Omental fat pad (tissue), 4 donors: ENCODE data around the gene DSPP. TPM values are rescaled to one million over a fixed set of nuclear protein-coding genes. Genes with fewer than 3 reads are reported as not detected.

Experiments used
- ATAC-seq: fragments of 150-250 bp; one replicate; pipeline ENCODE4 v1.9.1; 2016; ENCODE audit warnings: mild to moderate bottlenecking, moderate library complexity; ENCODE audit not compliant: low FRiP score
- DNase-seq: peaks from one replicate; pipeline ENCODE4 v3.0.0-alpha.2; 2019; ENCODE audit warnings: low spot score
- CTCF ChIP-seq, 3 donors: fragments of 450-650 bp; IDR thresholded peaks; one replicate each; pipeline ENCODE4 v1.5.1; 2016 to 2017; ENCODE audit warnings: antibody characterized with exemption in 3 of 3, mild to moderate bottlenecking in 3 of 3, moderate library complexity in 2 of 3
- total RNA-seq, 4 donors: library from RNA; depleted of rRNA; stranded (reverse); fragments of >200 nt; gene quantifications; one replicate each; pipeline ENCODE4 v1.1.0, GENCODE V29; 2016

The DSPP gene
- total RNA-seq, 4 donors from 2014 or later: not detected

GRCh38 chr4:87574996-87575395 lies 33.3 kb upstream of the DSPP start:
- ATAC-seq (no peak), DNase-seq (no peak)
- no peak for TF ChIP-seq CTCF (IDR thresholded peaks at IDR 0.05)

GRCh38 chr4:87575408-87575807 lies 32.9 kb upstream of the DSPP start:
- no peak for TF ChIP-seq CTCF (IDR thresholded peaks at IDR 0.05)
- ATAC-seq: no peak
- DNase-seq: no peak

GRCh38 chr4:87575983-87576382 lies 32.3 kb upstream of the DSPP start:
- ATAC-seq: no peak
- no peak for TF ChIP-seq CTCF (IDR thresholded peaks at IDR 0.05)
- DNase-seq: no peak

- no peak for ATAC-seq
- DNase-seq: no peak
- TF ChIP-seq CTCF (IDR thresholded peaks at IDR 0.05): no peak
These were observed 28.9 kb upstream of the DSPP start for GRCh38 chr4:87579478-87579877.

GRCh38 chr4:87580057-87580456 lies 28.3 kb upstream of the DSPP start:
- DNase-seq (no peak), ATAC-seq (no peak)
- TF ChIP-seq CTCF (IDR thresholded peaks at IDR 0.05): no peak

GRCh38 chr4:87584222-87584908 lies 24.0 kb upstream of the DSPP start:
- TF ChIP-seq CTCF (IDR thresholded peaks at IDR 0.05): no peak

GRCh38 chr4:87589531-87589930 lies 18.8 kb upstream of the DSPP start:
- no peak for DNase-seq
- TF ChIP-seq CTCF (IDR thresholded peaks at IDR 0.05): no peak

More at GRCh38 chr4:87584222-87584908, 24.0 kb upstream of the DSPP start:
- no peak for ATAC-seq
- no peak for DNase-seq

More at GRCh38 chr4:87589531-87589930, 18.8 kb upstream of the DSPP start:
- peak; percentile 98 for ATAC-seq
